WTC11 (cell line): ENCODE results near the gene PRR5L. TPM values are rescaled to one million over a fixed set of nuclear protein-coding genes. Genes with fewer than 3 reads are reported as not detected.

Experiments used
- ATAC-seq: fragments of 200-7000 bp; cut with Tn5 transposase; 2 replicates; pipeline ENCODE4 v1.10.0; 2021; ENCODE audit warnings: mild to moderate bottlenecking, moderate library complexity
- CTCF ChIA-PET: fragments of 300-600 bp; sonication (Branson Sonifier 250); formaldehyde crosslinking; loops from one replicate; lab custom pipeline; 2021; ENCODE audit warnings: antibody characterized with exemption; lab: Charles Lee
- POLR2A ChIA-PET: fragments of 350-600 bp; sonication (Branson Sonifier 250); formaldehyde crosslinking; loops from one replicate; lab custom pipeline; 2021; ENCODE audit warnings: antibody characterized with exemption; lab: Charles Lee
- DNase-seq: peaks from one replicate; pipeline ENCODE4 v3.0.0; 2021; ENCODE audit warnings: low spot score
- H3K27ac Mint-ChIP-seq: 2 replicates; pipeline ENCODE4 v1.8.0; 2021; ENCODE audit warnings: mixed read lengths
- H3K27me3 Mint-ChIP-seq: 2 replicates; pipeline ENCODE4 v1.8.0; 2021; ENCODE audit warnings: low read depth, mild to moderate bottlenecking, moderate library complexity, mixed read lengths
- H3K36me3 Mint-ChIP-seq: 2 replicates; pipeline ENCODE4 v1.8.0; 2021; ENCODE audit warnings: mixed read lengths
- H3K4me1 Mint-ChIP-seq: 2 replicates; pipeline ENCODE4 v1.8.0; 2022; ENCODE audit warnings: mixed read lengths
- H3K4me3 Mint-ChIP-seq: 2 replicates; pipeline ENCODE4 v1.8.0; 2021; ENCODE audit warnings: mild to moderate bottlenecking, moderate library complexity, mixed read lengths
- H3K9me3 Mint-ChIP-seq: 2 replicates; pipeline ENCODE4 v1.8.0; 2021; ENCODE audit warnings: mixed read lengths
- ELF4 ChIP-seq: sonication (generic); formaldehyde crosslinking; IDR thresholded peaks from 2 replicates; pipeline ENCODE4 v1.8.1; 2022; ENCODE audit warnings: low read depth, mild to moderate bottlenecking, moderate library complexity, missing genetic modification reagents
- EMX1 ChIP-seq: fragments of 250-450 bp; sonication (Bioruptor Pico); IDR thresholded peaks from 2 replicates; pipeline ENCODE4 v1.8.0; 2021; ENCODE audit warnings: mild to moderate bottlenecking
- FOXP1 ChIP-seq: sonication (generic); formaldehyde crosslinking; IDR thresholded peaks from 2 replicates; pipeline ENCODE4 v1.8.0; 2022; ENCODE audit warnings: missing genetic modification reagents, mild to moderate bottlenecking, moderate library complexity, borderline replicate concordance
- GRHL2 ChIP-seq: fragments of 250-450 bp; sonication (Bioruptor Pico); IDR thresholded peaks from 2 replicates; pipeline ENCODE4 v1.8.0; 2022; ENCODE audit warnings: mild to moderate bottlenecking, moderate library complexity; ENCODE audit not compliant: insufficient replicate concordance, severe bottlenecking
- NFE2L1 ChIP-seq: sonication (generic); formaldehyde crosslinking; IDR thresholded peaks from 2 replicates; pipeline ENCODE4 v1.8.1; 2023; ENCODE audit warnings: missing genetic modification reagents
- NR3C1 ChIP-seq: sonication (generic); formaldehyde crosslinking; conservative IDR thresholded peaks from 2 replicates; pipeline ENCODE4 v1.8.1; 2023; ENCODE audit warnings: low read depth, mild to moderate bottlenecking, missing genetic modification reagents
- PRRX2 ChIP-seq: fragments of 250-450 bp; sonication (Bioruptor Pico); IDR thresholded peaks from 2 replicates; pipeline ENCODE4 v1.8.0; 2021; ENCODE audit warnings: mild to moderate bottlenecking
- RORB ChIP-seq: fragments of 250-450 bp; sonication (Bioruptor Pico); IDR thresholded peaks from 2 replicates; pipeline ENCODE4 v1.9.0; 2021; ENCODE audit warnings: mild to moderate bottlenecking
- TCF7 ChIP-seq: sonication (generic); formaldehyde crosslinking; IDR thresholded peaks from 2 replicates; pipeline ENCODE4 v1.8.0; 2022; ENCODE audit warnings: mild to moderate bottlenecking, low read depth, missing genetic modification reagents, moderate library complexity
- total RNA-seq: library from RNA; stranded (reverse); gene quantifications from 3 replicates; pipeline ENCODE4 v1.2.3, GENCODE V29; 2021
- TF ChIP-seq, protein P1 (sequence below): fragments of 250-450 bp; sonication (Bioruptor Pico); IDR thresholded peaks from 2 replicates; pipeline ENCODE4 v1.9.0; 2021; ENCODE audit warnings: mild to moderate bottlenecking
- TF ChIP-seq, protein P2 (sequence below): sonication (generic); formaldehyde crosslinking; IDR thresholded peaks from 2 replicates; pipeline ENCODE4 v1.8.1; 2022; ENCODE audit warnings: low read depth, missing genetic modification reagents, borderline replicate concordance
- TF ChIP-seq, protein P3 (sequence below): sonication (generic); formaldehyde crosslinking; conservative IDR thresholded peaks from 2 replicates; pipeline ENCODE4 v1.8.1; 2023; ENCODE audit warnings: mild to moderate bottlenecking, low read depth, missing genetic modification reagents, moderate library complexity
- TF ChIP-seq, protein P4 (sequence below): sonication (generic); formaldehyde crosslinking; conservative IDR thresholded peaks from 2 replicates; pipeline ENCODE4 v1.8.1; 2022; ENCODE audit warnings: mild to moderate bottlenecking, missing genetic modification reagents
- TF ChIP-seq, protein P5 (sequence below): sonication (generic); formaldehyde crosslinking; IDR thresholded peaks from 2 replicates; pipeline ENCODE4 v1.8.0; 2022; ENCODE audit warnings: mild to moderate bottlenecking, missing genetic modification reagents
- TF ChIP-seq, protein P6 (sequence below): sonication (generic); formaldehyde crosslinking; IDR thresholded peaks from 2 replicates; pipeline ENCODE4 v1.8.1; 2023; ENCODE audit warnings: mild to moderate bottlenecking, missing genetic modification reagents, moderate library complexity

PRR5L gene
- total RNA-seq, 1 experiment from 2014 or later, result 3.9 TPM

DNA sequence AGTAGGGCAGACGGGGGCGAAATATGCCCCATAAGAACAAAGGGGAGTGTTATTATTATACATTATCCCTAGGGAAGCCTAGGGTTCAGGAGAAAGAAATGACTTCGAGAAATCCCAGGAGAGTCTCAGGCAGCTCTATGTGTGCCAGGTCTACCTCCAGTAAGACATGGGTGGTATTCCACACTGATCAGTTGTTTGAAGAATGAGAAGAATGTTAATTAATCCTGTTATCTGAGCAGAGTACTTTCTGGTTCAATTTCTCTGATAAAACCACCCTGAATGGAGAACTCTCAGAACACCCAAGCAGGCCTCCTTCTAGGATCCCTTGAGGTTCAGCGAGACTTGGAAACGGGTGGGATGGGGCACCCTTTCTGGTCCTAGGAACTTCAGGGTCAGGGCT, 46.2 kb downstream of the PRR5L start:
- ChIA-PET CTCF (no interaction called here), POLR2A (no interaction called here)
- Mint-ChIP-seq H3K4me1 (no peaks in the 10 kb centered on the region), H3K9me3 (no peaks in the 10 kb centered on the region), H3K27me3 (peaks cover 25% of the 10 kb centered on the region), H3K36me3 (no peaks in the 10 kb centered on the region), H3K4me3 (no peak overlapping the region), H3K27ac (no peak overlapping the region)
- DNase-seq (no peak), ATAC-seq (no peak)
- TF ChIP-seq NFE2L1 (no peak), RORB (CRISPR knock-in tag) (no peak), ELF4 (CRISPR knock-in tag) (no peak)

DNA sequence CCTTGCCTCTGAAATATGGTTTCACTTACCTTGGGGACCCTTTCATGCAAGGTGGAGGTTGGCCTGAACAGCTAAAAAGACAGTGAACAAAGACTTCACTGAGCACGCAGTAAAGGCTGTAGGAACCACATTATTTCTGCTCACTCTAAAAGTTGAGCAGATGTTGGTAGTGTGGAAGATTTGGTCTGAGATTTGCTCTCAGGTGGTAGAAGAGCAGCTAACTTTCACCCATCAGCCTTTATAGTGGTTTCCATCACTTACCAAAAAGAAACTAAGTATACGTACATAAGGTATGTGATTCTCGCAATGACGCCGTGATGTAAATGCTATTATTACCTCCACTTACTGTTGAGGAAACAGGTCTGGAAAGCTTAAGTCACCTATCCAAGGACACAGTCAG, 47.3 kb downstream of the PRR5L start:
- CTCF ChIA-PET, result no interaction called here
- TF ChIP-seq GRHL2 (CRISPR knock-in tag) (no peak), EMX1 (no peak), TCF7 (CRISPR knock-in tag) (no peak), PRRX2 (no peak), ELF4 (CRISPR knock-in tag) (no peak), FOXP1 (no peak), RORB (CRISPR knock-in tag) (no peak), NR3C1 (no peak)
- TF ChIP-seq, protein P1, sequence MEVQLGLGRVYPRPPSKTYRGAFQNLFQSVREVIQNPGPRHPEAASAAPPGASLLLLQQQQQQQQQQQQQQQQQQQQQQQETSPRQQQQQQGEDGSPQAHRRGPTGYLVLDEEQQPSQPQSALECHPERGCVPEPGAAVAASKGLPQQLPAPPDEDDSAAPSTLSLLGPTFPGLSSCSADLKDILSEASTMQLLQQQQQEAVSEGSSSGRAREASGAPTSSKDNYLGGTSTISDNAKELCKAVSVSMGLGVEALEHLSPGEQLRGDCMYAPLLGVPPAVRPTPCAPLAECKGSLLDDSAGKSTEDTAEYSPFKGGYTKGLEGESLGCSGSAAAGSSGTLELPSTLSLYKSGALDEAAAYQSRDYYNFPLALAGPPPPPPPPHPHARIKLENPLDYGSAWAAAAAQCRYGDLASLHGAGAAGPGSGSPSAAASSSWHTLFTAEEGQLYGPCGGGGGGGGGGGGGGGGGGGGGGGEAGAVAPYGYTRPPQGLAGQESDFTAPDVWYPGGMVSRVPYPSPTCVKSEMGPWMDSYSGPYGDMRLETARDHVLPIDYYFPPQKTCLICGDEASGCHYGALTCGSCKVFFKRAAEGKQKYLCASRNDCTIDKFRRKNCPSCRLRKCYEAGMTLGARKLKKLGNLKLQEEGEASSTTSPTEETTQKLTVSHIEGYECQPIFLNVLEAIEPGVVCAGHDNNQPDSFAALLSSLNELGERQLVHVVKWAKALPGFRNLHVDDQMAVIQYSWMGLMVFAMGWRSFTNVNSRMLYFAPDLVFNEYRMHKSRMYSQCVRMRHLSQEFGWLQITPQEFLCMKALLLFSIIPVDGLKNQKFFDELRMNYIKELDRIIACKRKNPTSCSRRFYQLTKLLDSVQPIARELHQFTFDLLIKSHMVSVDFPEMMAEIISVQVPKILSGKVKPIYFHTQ (CRISPR knock-in tag), result no peak
- TF ChIP-seq, protein P2, sequence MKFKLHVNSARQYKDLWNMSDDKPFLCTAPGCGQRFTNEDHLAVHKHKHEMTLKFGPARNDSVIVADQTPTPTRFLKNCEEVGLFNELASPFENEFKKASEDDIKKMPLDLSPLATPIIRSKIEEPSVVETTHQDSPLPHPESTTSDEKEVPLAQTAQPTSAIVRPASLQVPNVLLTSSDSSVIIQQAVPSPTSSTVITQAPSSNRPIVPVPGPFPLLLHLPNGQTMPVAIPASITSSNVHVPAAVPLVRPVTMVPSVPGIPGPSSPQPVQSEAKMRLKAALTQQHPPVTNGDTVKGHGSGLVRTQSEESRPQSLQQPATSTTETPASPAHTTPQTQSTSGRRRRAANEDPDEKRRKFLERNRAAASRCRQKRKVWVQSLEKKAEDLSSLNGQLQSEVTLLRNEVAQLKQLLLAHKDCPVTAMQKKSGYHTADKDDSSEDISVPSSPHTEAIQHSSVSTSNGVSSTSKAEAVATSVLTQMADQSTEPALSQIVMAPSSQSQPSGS (CRISPR knock-in tag), result no peak
- TF ChIP-seq, protein P3, sequence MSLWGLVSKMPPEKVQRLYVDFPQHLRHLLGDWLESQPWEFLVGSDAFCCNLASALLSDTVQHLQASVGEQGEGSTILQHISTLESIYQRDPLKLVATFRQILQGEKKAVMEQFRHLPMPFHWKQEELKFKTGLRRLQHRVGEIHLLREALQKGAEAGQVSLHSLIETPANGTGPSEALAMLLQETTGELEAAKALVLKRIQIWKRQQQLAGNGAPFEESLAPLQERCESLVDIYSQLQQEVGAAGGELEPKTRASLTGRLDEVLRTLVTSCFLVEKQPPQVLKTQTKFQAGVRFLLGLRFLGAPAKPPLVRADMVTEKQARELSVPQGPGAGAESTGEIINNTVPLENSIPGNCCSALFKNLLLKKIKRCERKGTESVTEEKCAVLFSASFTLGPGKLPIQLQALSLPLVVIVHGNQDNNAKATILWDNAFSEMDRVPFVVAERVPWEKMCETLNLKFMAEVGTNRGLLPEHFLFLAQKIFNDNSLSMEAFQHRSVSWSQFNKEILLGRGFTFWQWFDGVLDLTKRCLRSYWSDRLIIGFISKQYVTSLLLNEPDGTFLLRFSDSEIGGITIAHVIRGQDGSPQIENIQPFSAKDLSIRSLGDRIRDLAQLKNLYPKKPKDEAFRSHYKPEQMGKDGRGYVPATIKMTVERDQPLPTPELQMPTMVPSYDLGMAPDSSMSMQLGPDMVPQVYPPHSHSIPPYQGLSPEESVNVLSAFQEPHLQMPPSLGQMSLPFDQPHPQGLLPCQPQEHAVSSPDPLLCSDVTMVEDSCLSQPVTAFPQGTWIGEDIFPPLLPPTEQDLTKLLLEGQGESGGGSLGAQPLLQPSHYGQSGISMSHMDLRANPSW (CRISPR knock-in tag), result no peak
- TF ChIP-seq, protein P4, sequence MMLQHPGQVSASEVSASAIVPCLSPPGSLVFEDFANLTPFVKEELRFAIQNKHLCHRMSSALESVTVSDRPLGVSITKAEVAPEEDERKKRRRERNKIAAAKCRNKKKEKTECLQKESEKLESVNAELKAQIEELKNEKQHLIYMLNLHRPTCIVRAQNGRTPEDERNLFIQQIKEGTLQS (CRISPR knock-in tag), result no peak
- TF ChIP-seq, protein P5, sequence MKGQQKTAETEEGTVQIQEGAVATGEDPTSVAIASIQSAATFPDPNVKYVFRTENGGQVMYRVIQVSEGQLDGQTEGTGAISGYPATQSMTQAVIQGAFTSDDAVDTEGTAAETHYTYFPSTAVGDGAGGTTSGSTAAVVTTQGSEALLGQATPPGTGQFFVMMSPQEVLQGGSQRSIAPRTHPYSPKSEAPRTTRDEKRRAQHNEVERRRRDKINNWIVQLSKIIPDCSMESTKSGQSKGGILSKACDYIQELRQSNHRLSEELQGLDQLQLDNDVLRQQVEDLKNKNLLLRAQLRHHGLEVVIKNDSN (CRISPR knock-in tag), result no peak
- TF ChIP-seq, protein P6, sequence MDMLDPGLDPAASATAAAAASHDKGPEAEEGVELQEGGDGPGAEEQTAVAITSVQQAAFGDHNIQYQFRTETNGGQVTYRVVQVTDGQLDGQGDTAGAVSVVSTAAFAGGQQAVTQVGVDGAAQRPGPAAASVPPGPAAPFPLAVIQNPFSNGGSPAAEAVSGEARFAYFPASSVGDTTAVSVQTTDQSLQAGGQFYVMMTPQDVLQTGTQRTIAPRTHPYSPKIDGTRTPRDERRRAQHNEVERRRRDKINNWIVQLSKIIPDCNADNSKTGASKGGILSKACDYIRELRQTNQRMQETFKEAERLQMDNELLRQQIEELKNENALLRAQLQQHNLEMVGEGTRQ, result no peak
- DNase-seq (no peak), ATAC-seq (no peak)
- POLR2A ChIA-PET, result no interaction called here
- Mint-ChIP-seq H3K9me3 (no peaks in the 10 kb centered on the region), H3K4me3 (no peak overlapping the region), H3K27ac (no peak overlapping the region), H3K4me1 (no peaks in the 10 kb centered on the region), H3K36me3 (no peaks in the 10 kb centered on the region), H3K27me3 (peaks cover 23% of the 10 kb centered on the region)
